CD4-positive, alpha-beta T cell treated with Interleukin-6 for 4 hours (primary cell): ENCODE data around the gene TRIM74.
"Not testable (repeated sequence)": the region's sequence is repeated elsewhere in the genome, so short reads cannot be mapped to it uniquely, and the experiment has no call there.

ENCODE experiments used
- DNase-seq: peaks from one replicate; pipeline ENCODE4 v3.0.0-alpha.2; 2020; ENCODE audit warnings: mixed read lengths

TRIM74 gene

GRCh38 chr7:72968980-72969516 lies at the start of gene TRIM74:
TRIM74 (minus strand) TSS chr7:72969466; CDS start chr7:72966157, 3,309 bp downstream.
- not testable (repeated sequence) for DNase-seq

GRCh38 chr7:73006491-73006890 lies 37.2 kb upstream of the TRIM74 start:
- DNase-seq, result not testable (repeated sequence)

- DNase-seq, result peak; percentile 79
These were observed 36.6 kb upstream of the TRIM74 start for GRCh38 chr7:73005693-73006447.

GRCh38 chr7:73005356-73005692 lies 36.1 kb upstream of the TRIM74 start:
- DNase-seq, result not testable (repeated sequence)

DNA sequence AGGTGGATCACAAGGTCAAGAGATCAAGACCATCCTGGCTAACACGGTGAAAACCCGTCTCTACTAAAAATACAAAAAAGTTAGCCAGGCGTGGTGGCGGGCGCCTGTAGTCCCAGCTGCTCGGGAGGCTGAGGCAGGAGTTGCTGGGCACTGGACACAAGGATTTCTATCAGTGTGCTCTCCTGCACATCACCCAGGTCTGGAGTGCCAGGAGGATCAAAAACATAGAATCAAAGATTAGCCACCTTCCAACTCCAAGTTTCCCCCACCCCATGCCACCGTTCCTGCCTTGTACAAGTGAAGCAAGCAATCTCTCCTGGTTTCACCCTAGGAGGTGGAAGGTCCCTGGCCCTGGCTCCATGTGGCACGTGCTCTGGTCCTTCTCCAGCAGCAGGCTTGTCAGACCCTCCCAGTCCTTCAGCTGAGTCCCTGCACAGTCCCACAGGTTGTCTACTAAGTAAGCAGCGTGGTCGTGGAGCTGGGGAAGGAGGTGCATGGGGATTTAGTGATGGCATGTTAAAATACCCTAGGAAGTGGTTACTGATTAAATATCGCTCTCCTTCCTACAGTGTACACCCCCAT lies 28.7 kb upstream of the TRIM74 start:
- DNase-seq, result not testable (repeated sequence)

GRCh38 chr7:72997447-72997846 lies 28.2 kb upstream of the TRIM74 start:
- not testable (repeated sequence) for DNase-seq

DNA sequence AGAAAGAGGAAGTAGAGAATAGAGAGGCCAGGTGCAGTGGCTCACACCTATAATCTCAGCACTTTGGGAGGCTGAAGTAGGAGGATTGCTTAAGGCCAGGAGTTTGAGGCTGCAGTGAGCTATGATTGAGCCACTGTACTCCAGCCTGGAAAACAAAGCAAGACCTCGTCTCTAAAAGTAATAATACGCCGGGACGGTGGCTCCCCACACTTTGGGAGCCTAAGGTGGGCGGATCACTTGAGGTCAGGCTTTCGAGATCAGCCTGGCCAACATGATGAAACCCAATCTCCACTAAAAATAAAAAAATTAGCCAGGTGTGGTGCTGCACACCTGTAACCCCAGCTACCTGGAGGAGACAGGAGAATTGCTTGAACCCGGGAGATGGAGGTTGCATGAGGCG lies 26.2 kb upstream of the TRIM74 start:
- not testable (repeated sequence) for DNase-seq

- DNase-seq, result not testable (repeated sequence)
These were observed 21.1 kb upstream of the TRIM74 start for GRCh38 chr7:72990146-72990913.

DNA sequence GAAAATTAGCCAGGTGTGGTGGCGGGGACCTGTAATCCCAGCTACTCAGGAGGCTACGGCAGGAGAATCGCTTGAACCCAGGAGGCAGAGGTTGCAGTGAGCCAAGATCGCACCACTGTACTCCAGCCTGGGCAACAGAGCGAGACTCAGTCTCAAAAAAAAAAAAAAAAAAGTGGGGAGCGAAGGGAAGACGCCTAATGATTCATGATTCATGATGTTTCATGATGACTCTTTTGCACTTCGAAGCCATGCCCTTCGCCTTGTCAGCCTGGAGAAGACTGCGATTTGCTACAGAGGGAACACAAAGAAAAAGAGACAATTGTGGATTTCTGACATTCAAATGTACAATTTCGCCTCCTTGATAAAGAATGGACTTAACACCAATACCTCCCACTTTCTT lies 12.8 kb upstream of the TRIM74 start:
- DNase-seq, result not testable (repeated sequence)

DNA sequence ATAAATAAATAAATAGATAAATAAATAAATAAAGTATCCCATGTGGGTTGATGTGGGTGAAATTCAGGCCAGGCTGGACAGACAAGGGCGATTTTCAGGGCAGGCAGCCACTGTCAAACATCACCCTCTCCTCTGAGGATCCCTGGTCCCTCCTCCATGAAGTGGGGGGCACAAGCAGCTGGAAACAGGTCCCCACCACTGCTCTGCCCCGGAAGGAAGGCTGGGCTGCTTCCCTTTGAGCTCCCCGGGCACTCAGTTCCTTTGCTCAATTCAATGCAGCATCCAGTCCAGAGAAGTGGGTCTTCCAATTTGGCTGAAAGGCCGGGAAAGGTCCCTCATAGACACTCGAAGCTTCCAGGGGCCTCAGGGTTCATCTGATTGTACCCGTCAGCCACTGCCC lies 11.1 kb upstream of the TRIM74 start:
- not testable (repeated sequence) for DNase-seq

GRCh38 chr7:72976434-72976833 lies 7.2 kb upstream of the TRIM74 start:
- DNase-seq, result not testable (repeated sequence)

DNA sequence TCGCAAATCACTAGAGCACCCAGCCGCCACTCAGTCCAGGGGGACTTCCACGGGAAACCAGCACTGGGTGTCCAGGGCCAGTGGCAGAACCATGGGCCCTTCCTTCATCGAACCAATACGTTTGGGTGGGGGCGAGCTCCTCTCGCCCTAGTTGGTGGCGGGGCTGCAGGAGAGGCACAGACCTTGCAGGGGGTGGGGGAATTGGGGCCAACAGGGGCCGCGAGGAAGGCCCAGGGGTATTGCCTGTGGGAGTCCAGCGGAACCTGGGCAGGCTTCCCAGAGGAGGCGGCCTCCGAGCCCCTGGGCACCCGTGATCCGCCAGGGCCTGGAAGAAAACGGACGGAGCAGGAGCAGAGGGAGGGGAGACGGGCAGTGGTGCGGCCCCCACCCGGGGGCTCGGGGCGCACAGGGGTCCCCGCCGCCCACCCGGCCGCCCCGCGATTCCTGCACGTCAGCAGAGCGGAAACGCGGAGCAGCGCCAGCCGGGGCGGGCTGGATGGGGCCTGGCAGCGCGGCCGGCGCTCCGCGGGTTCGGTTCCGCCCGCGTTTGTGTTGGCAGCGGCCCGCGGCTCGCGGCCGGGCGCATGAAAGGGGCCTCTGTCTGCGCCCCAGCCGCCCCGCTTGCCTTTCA lies 6.5 kb upstream of the TRIM74 start:
- not testable (repeated sequence) for DNase-seq

- not testable (repeated sequence) for DNase-seq
These were observed 5.5 kb upstream of the TRIM74 start for GRCh38 chr7:72974781-72975180.

- DNase-seq, result not testable (repeated sequence)
These were observed 2.2 kb upstream of the TRIM74 start for GRCh38 chr7:72971505-72971904.

GRCh38 chr7:72969688-72970087 lies 422 bp upstream of the TRIM74 start:
- DNase-seq, result not testable (repeated sequence)

DNA sequence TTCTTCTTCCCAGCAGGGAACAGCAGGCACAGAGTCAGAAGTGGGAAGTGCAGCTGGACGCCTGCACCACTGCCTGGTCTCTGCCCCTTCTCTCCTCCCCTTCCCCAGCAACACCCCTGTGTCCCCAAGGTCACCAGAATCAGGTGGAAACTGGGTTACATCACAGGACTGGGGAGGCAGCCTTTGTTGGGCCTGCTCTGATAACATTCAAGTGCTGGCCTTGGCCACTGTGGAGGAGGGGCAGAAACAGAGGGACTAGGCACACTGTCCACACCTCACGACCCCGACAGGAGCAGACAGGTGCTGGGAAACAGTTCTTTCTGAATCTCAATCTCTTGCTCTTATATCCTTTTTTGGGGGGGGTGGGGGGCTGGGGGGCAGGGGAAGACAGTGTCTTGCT lies 2.4 kb downstream of the TRIM74 start:
- DNase-seq, result not testable (repeated sequence)

DNA sequence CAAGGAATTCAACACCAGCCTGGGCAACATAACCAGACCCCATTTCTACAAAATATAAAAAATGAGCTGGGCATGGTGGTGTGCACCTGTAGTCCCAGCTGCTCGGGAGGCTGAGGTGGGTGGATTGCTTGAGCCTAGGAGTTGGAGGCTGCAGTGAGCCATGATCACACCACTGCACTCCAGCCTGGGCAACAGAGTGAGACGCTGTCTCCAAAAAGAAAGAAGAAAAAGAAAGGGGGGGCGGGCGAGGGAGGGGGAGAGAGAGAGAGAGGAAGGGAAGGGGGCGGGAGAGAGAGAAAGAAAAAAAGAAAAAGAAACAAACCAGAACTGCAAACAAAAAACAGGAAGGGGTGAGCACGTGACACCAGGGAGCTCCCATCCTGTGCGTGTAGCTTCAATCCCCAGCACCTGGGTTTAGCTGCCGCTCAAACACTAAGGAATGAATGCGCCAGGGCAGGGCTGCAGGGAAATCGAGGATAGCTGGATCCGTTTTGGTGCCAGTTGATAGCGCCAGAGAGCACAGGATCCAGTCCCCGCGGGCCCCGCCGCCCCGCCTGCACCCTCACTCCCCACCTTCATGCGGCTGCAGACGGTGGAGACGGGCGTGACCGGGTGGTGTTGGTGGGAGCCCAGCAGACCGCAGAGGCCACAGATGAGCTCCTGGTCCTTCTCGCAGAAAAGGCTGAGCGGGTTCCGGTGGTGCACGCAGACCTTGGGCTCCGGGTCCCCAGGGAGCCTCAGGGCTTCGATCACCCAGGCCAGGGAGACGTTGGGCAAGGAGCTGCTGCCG lies 3.9 kb downstream of the TRIM74 start:
- DNase-seq, result not testable (repeated sequence)

GRCh38 chr7:72963056-72963455 lies 6.2 kb downstream of the TRIM74 start:
- DNase-seq, result not testable (repeated sequence)

DNA sequence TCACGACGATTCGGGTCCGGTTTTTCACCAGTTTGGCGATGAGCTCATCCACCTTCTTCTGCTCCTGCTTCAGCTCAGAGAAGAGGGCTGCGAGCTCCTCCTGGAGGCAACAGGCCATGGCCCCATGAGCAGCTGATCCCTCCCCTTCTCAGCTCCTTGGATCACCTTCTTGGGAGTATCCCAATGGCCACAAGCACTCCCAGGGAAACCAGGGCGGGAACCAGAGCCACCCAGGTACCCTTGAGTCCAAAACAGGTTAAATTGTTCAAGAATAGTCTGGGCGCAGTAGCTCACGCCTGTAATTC lies 8.0 kb downstream of the TRIM74 start:
- not testable (repeated sequence) for DNase-seq

DNA sequence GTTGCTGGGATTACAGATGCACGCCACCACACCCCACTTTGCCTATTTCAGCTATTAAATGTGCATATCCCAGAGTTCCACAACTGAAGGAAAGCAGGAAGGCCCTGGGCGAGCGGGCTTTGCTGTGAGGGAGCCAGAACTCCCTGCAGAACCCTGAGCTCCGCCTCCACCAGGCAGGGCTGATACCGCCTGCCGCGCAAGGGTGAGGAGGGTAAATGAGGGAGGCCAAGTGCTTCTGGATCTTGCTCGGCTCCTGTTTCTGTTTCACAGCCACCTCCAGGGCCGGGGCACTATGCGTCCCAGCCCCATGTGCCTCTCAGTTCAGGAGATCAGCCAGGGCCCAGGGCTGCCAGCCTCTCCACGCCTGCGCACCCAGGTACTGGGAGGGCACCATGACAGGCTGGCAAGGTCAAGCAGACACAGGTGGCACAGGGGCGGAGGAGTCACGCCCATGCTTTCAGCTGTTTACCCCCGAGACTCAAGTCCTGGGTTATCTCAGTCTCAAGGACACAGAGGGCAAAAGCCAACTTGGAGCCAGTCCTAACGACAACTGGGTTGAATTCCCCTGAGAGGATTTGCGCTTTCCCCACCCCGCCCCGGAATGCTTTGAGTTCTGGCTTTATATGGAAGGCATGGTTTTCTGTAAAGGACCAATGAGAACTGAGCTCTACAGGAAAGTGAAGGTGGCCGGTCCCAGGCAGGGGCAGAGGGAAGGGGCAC lies 8.5 kb downstream of the TRIM74 start:
- DNase-seq, result not testable (repeated sequence)

DNA sequence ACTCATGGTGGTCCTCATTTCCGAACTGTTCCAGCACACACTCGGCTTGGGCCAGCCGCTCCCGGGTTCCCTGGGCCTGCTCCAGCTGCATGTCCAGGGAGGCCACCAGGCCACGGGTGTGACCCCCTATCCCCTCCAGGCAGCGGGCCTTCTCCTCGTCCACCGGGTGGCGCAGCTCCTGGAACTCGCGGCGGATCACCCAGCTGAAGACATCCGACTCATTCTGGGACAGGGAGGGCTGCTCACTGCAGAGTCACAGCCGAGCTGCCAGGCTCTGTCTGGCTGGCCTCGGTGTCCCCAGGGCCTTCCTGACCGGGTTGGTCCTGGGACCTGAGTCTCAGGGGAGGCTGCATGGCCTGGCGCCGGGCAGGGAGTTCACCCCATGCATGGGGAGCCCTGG lies 9.2 kb downstream of the TRIM74 start:
- not testable (repeated sequence) for DNase-seq
